Choroid plexus epithelial cell (primary cell): ENCODE measurements around the gene CD4.

Source experiments
- DNase-seq: peaks from one replicate; pipeline ENCODE4 v3.0.0-alpha.2; 2010; ENCODE audit warnings: low read depth
- H3K4me3 ChIP-seq: 2 replicates; pipeline ENCODE4 v1.5.1; 2011; ENCODE audit warnings: low read depth, mild to moderate bottlenecking, control low read depth, low read length, moderate library complexity
- CTCF ChIP-seq: conservative IDR thresholded peaks from 2 replicates; pipeline ENCODE4 v1.5.1; 2011; ENCODE audit warnings: low read depth, mild to moderate bottlenecking, control low read depth, inconsistent platforms, low read length, moderate library complexity

The CD4 gene

DNA sequence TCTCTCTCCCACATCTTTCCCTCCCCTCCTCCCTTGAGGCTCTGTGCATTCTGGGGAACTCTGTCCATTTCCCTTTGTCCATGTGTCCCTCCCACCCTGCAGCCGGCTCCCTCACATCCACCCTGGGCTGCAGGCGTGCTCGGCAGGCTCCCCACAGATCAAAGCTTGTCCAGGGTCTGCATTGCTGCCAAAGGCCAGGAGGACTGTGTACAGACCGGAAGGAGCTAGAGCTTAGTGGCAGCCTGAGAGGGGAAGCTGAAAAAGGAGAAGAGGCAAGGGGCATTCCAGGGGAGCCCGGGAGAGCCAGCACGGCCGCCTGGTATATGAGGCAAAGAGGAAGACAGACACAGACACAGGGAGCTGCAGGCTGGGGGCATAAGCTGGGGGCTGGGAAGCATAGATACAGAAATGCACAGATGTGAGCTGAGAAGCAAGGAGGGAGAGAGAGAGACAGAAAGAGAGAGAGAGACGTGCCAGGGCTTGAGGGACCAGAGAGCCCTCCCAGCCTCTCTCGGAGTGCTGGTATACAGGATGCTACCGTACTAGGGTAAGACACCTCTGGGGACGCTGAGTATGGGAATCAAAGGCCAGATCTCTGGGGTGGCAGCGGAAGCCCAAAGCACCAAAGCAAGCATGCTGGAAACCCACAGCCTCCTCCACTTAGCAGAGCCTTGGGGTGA is 3.3 kb downstream of the CD4 start:
- TF ChIP-seq CTCF, result no peak
- DNase-seq, result no peak

GRCh38 chr12:6795088-6795487 is 5.8 kb downstream of the CD4 start:
- DNase-seq, result no peak
- H3K4me3 ChIP-seq, result no peak overlapping the region
- no peak for TF ChIP-seq CTCF

More for the DNA sequence above, 3.3 kb downstream of the CD4 start:
- peak overlapping the region; percentile 6 for H3K4me3 ChIP-seq

DNA sequence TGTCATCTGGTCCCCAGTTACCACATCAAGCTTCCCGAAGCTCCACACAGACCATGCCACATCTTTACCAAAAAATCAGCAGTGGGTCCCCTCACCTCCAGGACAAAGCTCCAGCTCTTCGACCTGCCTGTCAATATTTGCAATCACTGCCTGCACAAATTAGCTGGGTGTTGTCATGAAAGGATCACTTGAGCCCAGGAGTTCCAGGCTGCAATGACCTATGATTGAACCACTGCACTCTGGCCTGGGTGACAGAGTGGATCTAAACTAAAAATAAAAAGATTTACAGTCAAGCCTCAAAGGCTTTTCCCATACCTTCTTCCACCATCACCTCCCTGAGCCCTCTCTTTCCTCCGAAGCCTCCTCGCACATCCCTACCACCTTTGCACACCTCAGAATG is 7.2 kb downstream of the CD4 start:
- no peak overlapping the region for H3K4me3 ChIP-seq
- no peak for DNase-seq
- no peak for TF ChIP-seq CTCF

GRCh38 chr12:6799147-6799546 is 9.8 kb downstream of the CD4 start:
- DNase-seq, result no peak
- TF ChIP-seq CTCF, result no peak
- H3K4me3 ChIP-seq, result no peak overlapping the region

DNA sequence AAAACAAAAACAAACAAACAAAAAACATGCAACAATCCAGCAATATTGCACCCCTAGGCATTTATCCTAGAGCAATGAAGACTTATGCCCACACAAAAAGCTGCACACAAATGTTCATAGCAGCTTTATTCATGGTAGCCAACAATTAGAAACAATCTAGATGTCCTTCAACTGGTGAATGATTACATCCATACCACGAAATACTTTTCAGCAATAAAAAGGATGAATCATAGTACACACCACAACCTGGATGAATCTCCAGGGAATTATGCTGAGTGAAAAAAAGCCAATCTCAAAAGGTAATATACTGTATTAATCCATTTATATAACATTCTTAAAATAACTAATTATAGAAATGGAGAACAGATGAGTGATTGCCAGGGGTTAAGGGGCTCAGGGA is 17.8 kb downstream of the CD4 start:
- no peak overlapping the region for H3K4me3 ChIP-seq
- no peak for DNase-seq
- TF ChIP-seq CTCF, result no peak

GRCh38 chr12:6809056-6809455 is 19.7 kb downstream of the CD4 start:
- TF ChIP-seq CTCF, result no peak
- no peak for DNase-seq
- H3K4me3 ChIP-seq, result no peak overlapping the region

DNA sequence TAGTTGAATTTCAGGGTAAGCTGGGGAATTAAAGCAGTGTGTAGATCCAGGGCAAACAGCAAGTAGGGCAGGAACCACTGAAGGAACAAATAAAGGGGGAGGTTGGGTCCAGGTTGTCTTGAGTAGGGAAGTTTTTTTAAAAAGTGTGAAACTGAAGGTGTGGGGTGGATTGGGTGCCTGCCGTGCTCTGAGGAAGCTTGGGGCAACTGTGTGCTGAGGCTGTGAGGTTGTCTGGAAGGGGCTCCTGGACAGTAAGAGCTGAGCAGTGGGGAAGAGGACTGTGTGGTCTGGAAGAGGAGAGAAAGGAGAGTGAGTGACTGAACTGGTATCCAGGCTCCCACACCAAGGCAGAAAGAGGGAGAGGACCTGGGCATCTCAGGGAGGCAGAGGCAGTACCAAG is 21.4 kb downstream of the CD4 start:
- no peak for TF ChIP-seq CTCF
- H3K4me3 ChIP-seq, result no peak overlapping the region
- DNase-seq, result no peak
